Activated CD8-positive, alpha-beta T cell treated with anti-CD3 and anti-CD28 coated beads for 36 hours (primary cell): ENCODE measurements around the gene RHBDF2. TPM values are rescaled to one million over a fixed set of nuclear protein-coding genes. Genes with fewer than 3 reads are reported as not detected.

Experiments used
- ATAC-seq: fragments of 200-7000 bp; cut with Tn5 transposase; one replicate; pipeline ENCODE4 v1.10.0; 2021; ENCODE audit warnings: mild to moderate bottlenecking, moderate library complexity
- CTCF ChIA-PET: fragments of 350-600 bp; sonication (Branson Sonifier 250); formaldehyde crosslinking; loops from one replicate; lab custom pipeline; 2021; ENCODE audit warnings: antibody characterized with exemption; lab: Charles Lee
- POLR2A ChIA-PET: fragments of 350-600 bp; sonication (Branson Sonifier 250); formaldehyde crosslinking; loops from one replicate; lab custom pipeline; 2021; ENCODE audit warnings: antibody characterized with exemption; lab: Charles Lee
- DNase-seq: peaks from one replicate; pipeline ENCODE4 v3.0.0-alpha.2; 2020
- H3K27ac Mint-ChIP-seq: one replicate; pipeline ENCODE4 v1.8.0; 2021; ENCODE audit warnings: mild to moderate bottlenecking, mixed read lengths
- H3K27me3 Mint-ChIP-seq: one replicate; pipeline ENCODE4 v1.8.0; 2021; ENCODE audit warnings: mixed read lengths
- H3K36me3 Mint-ChIP-seq: one replicate; pipeline ENCODE4 v1.8.0; 2021; ENCODE audit warnings: low read depth, mixed read lengths
- H3K4me1 Mint-ChIP-seq: one replicate; pipeline ENCODE4 v1.8.0; 2021; ENCODE audit warnings: low read depth, mixed read lengths
- H3K4me3 Mint-ChIP-seq: one replicate; pipeline ENCODE4 v1.8.0; 2021; ENCODE audit warnings: mild to moderate bottlenecking, moderate library complexity, mixed read lengths
- H3K9me3 Mint-ChIP-seq: one replicate; pipeline ENCODE4 v1.8.0; 2021; ENCODE audit warnings: mixed read lengths
- intact Hi-C: fragments of 100-400 bp; cut with micrococcal nuclease; formaldehyde crosslinking; loops from one replicate; pipeline ENCODE4 v1.10.0; 2022
- total RNA-seq, 2 experiments: library from RNA; stranded (reverse); gene quantifications; one replicate each; pipeline ENCODE4 v1.2.3, GENCODE V29; 2021
- TF ChIP-seq, protein P1 (sequence below): fragments of 200-600 bp; IDR thresholded peaks from one replicate; pipeline ENCODE4 v1.8.0; 2022; ENCODE audit warnings: antibody characterized with exemption, mild to moderate bottlenecking

RHBDF2 gene
- total RNA-seq, 2 experiments from 2014 or later, result 19.9 to 20.4 TPM

DNA sequence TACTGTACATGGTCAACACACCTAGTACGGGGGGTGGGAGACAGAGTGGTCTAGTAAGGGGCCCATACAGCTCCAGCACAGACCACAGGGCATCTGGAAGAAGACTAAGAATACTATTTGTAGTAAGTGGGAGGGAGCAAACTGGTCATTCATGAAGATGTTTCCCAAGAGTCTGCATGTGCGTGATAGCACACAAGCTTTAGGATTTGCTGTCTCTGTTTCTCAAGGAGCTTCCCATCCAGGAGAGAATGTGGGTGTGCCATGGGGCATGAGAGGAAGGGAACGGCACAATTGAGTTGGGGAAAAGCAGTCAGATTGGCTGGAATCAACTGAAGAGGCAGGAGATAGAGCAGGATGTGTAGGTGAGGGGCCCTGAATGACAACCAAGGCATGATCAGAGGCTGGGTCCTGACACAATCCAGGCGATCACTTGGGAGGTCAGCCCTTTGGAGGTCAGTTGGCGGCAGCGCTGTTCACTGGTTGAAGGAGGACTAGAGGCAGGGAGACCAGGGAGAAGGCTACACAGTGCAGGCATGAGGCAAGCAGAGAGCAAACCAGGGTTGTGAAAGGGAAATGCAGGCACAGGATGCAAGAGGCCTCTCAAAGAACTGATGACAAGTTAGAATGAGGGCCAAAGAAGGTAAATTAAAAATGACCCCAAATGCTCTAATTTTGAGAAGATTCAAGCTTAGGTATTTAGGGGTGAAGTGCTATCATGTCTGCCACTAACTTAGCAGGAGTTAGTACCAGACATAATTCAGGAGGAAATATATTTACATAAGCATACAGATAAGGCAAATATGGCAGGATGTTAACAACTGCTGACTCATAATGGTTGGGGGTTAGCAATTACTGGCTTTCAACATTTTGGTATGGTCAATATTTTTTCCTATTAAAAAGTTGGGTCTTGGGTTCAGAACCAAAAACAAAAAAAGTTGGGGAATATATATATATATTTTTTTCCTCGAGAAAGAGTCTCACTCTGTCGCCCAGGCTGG is 58.6 kb downstream of the RHBDF2 start:
- Mint-ChIP-seq H3K4me3 (no peak overlapping the region), H3K4me1 (peaks cover 69% of the 10 kb centered on the region)
- POLR2A ChIA-PET, result interaction anchor here (0.7 kb wide), 1 partner anchor 164 kb away, joined by 4 read pairs; no protein-coding TSS in a partner anchor

DNA sequence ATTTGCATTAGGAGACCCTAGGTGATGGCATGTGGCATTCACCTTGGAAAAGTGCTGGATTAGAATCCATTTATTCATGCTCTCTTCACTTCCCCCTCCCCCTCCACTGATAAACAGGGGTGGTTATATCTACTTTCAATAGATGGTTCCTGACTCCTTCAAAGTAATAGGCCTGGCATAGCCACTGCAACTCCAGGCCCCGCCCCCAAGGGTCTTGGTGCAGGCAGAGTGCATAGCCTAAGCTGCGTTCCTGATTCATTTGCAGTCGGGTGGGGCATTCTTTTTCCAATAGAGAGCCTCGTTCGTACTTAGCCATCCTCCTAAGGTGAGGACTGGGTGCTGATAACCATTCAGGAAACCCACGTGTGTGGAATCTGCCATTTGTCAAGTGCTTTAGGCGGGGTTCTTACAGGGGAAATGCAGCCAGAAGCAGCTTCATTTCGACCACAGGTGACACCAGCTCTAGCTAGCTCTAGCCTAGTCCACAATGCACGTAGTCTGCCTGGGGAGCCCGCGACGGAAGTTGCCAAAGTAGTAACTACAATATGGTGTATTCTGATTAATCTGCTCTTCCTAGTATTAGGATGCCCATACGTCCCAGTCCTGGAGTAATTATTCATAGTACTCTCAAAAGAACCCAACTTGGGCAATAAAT is 59.4 kb downstream of the RHBDF2 start:
- ATAC-seq (no peak), DNase-seq (no peak)
- H3K4me1 Mint-ChIP-seq, result peaks cover 60% of the 10 kb centered on the region
- intact Hi-C loops, result no loop called here
- no peaks in the 10 kb centered on the region for H3K9me3 Mint-ChIP-seq
- H3K4me3 Mint-ChIP-seq, result no peak overlapping the region
- TF ChIP-seq, protein P1, sequence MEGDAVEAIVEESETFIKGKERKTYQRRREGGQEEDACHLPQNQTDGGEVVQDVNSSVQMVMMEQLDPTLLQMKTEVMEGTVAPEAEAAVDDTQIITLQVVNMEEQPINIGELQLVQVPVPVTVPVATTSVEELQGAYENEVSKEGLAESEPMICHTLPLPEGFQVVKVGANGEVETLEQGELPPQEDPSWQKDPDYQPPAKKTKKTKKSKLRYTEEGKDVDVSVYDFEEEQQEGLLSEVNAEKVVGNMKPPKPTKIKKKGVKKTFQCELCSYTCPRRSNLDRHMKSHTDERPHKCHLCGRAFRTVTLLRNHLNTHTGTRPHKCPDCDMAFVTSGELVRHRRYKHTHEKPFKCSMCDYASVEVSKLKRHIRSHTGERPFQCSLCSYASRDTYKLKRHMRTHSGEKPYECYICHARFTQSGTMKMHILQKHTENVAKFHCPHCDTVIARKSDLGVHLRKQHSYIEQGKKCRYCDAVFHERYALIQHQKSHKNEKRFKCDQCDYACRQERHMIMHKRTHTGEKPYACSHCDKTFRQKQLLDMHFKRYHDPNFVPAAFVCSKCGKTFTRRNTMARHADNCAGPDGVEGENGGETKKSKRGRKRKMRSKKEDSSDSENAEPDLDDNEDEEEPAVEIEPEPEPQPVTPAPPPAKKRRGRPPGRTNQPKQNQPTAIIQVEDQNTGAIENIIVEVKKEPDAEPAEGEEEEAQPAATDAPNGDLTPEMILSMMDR, result no peak
- CTCF ChIA-PET, result interaction anchor here (1.0 kb wide), 1 partner anchor 43 kb away, joined by 3 read pairs; no protein-coding TSS in a partner anchor
- no peaks in the 10 kb centered on the region for H3K36me3 Mint-ChIP-seq
- no peaks in the 10 kb centered on the region for H3K27me3 Mint-ChIP-seq
- H3K27ac Mint-ChIP-seq, result no peak overlapping the region
- POLR2A ChIA-PET, result interaction anchor here (0.7 kb wide), 1 partner anchor 163 kb away, joined by 4 read pairs; no protein-coding TSS in a partner anchor

More for the DNA sequence above, 58.6 kb downstream of the RHBDF2 start:
- intact Hi-C loops, result no loop called here
- TF ChIP-seq, protein P1, result no peak
- H3K27me3 Mint-ChIP-seq, result no peaks in the 10 kb centered on the region
- no peak for ATAC-seq
- CTCF ChIA-PET, result interaction anchor here (0.8 to 1.0 kb wide), 2 partner anchors 24 to 44 kb away, joined by 3 read pairs; no protein-coding TSS in a partner anchor
- H3K27ac Mint-ChIP-seq, result no peak overlapping the region
- no peaks in the 10 kb centered on the region for H3K36me3 Mint-ChIP-seq
- DNase-seq, result no peak
- H3K9me3 Mint-ChIP-seq, result no peaks in the 10 kb centered on the region

DNA sequence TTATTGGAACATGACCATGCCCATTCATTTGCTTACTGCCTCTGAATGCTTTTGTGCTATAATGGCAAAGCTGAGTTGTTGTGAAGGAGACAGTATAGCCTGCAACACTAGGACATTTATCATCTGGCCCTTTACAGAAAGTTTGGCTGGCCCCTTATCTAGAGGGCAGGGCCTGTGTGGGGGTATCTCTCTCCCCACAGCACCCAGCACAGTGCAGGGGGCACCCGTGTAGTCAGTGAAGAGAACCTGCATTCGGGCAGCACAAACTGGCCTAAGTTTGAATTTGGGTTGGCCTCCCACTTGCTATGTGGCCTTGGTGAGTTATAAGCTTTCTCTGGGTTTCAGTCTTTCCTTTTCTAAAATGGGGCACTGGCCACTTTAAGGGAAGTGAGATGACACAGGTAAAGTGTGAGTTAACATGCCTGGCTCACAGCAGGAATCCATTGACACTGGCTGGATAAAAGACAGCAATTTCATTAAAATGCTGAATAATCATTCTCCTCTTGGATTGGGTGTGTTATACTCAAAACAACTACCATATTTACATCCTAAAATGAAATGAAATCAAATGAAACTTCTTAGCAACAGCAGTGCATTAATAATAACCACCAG is 60.4 kb downstream of the RHBDF2 start:
- ChIA-PET CTCF (interaction anchor here (0.7 kb wide), 1 partner anchor 12 kb away, joined by 3 read pairs; the partner anchor contains the start of gene UBE2O), POLR2A (interaction anchor here (1.0 kb wide), 1 partner anchor 24 kb away, joined by 3 read pairs; no protein-coding TSS in a partner anchor)
- Mint-ChIP-seq H3K4me3 (no peak overlapping the region), H3K27me3 (no peaks in the 10 kb centered on the region), H3K4me1 (peaks cover 51% of the 10 kb centered on the region), H3K27ac (no peak overlapping the region), H3K36me3 (no peaks in the 10 kb centered on the region), H3K9me3 (no peaks in the 10 kb centered on the region)
- intact Hi-C loops, result no loop called here
- ATAC-seq (no peak), DNase-seq (no peak)
- TF ChIP-seq, protein P1, result no peak

DNA sequence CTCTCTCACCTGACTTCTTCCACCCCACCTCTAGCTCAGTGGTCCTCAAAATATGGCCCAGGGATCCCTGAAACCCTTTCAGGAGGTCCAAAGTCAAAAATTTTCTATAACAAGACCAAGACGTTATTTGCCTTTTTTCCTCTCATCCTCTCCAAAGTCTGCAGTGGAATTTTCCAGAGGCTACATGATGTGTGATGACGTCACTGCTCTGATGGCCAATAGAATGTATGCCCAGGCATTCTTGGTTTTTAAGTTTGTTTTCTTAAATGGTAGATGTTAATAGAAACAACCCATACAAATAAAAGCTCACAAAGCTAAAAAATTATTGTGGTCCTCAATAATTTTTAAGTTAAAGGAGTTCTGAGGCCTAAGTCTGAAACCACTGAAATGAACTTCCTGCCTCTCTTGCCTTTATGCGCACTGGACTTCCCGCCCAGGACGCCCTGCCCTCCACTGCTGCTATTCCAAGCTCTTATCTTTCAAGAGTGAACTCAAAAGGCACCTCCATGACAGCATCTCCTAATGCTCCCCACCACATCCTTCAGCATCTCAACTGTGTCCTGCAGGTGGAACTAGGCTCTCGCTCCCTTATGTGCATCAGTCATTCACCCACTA is 61.8 kb downstream of the RHBDF2 start:
- no peak for DNase-seq
- Mint-ChIP-seq H3K27ac (no peak overlapping the region), H3K9me3 (no peaks in the 10 kb centered on the region), H3K4me1 (peaks cover 39% of the 10 kb centered on the region), H3K36me3 (no peaks in the 10 kb centered on the region), H3K27me3 (no peaks in the 10 kb centered on the region), H3K4me3 (no peak overlapping the region)
- TF ChIP-seq, protein P1, result no peak
- no peak for ATAC-seq
- ChIA-PET CTCF (interaction anchor here (1.1 to 1.2 kb wide), 2 partner anchors 60 to 136 kb away, joined by 3 read pairs; no protein-coding TSS in a partner anchor), POLR2A (interaction anchor here (0.5 kb wide), 1 partner anchor 102 kb away, joined by 3 read pairs; no protein-coding TSS in a partner anchor)
- intact Hi-C loops, result no loop called here
